ENCODE data around the gene ACTN4.

The ACTN4 gene

DNA sequence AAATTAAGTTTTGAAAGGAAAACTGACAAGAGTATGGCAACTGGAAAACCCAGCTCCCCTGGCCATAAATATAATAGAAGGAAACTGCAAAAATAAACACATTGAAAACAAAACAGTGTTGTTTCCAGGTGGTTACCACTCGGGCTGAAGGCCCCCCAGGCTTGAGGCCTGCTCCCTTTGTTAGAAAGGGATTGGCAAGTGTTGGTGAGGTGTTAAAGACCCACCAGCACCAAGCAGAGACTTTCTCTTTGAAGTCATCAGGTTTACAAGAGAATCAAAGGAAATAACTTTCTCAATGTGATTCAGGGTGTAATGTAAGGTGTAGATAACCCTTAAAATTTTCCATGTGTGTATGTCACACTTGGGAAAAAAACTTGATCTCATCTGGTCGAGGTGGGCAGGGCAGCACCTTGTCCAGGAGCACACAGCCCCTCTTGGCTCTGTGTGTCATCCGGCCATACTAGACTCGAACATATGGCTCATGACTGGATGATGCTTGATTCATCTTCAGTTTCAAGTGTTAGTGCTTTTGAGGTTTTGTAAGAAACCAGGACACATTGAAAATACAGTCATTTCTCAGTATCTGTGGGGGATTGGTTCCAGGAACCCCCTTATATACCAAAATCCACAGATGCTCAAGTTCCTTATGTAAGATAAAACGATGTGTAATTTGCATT, 7.8 kb downstream of the ACTN4 start:
- Histone ChIP-seq H3K27ac (peak overlapping the region in 3 of 11 experiments; percentile 1 to 6 (median 3); a peak in 3 of 22 replicates), H3K4me2 (peak overlapping the region in 9 of 11 experiments; percentile 1 to 60 (median 30); a peak in 13 of 22 replicates), H3K9me3 (replicated peaks in 1 of 11) (no peaks in the 10 kb centered on the region), H3K4me1 (peaks cover 60 to 90% (median 72%) of the 10 kb centered on the region in 10 experiments), H4K20me1 (peaks cover 49 to 100% (median 99%) of the 10 kb centered on the region in 11 experiments; a peak in 20 of 22 replicates), H3K27me3 (no peaks in the 10 kb centered on the region), H3K36me3 (peaks cover 13 to 73% (median 57%) of the 10 kb centered on the region in 11 experiments; a peak in 20 of 22 replicates), H3K9ac (no peak overlapping the region), H3K4me3 (no peak overlapping the region)
- no peak for TF ChIP-seq Cebpa-rat (IDR thresholded peaks at IDR 0.05)

DNA sequence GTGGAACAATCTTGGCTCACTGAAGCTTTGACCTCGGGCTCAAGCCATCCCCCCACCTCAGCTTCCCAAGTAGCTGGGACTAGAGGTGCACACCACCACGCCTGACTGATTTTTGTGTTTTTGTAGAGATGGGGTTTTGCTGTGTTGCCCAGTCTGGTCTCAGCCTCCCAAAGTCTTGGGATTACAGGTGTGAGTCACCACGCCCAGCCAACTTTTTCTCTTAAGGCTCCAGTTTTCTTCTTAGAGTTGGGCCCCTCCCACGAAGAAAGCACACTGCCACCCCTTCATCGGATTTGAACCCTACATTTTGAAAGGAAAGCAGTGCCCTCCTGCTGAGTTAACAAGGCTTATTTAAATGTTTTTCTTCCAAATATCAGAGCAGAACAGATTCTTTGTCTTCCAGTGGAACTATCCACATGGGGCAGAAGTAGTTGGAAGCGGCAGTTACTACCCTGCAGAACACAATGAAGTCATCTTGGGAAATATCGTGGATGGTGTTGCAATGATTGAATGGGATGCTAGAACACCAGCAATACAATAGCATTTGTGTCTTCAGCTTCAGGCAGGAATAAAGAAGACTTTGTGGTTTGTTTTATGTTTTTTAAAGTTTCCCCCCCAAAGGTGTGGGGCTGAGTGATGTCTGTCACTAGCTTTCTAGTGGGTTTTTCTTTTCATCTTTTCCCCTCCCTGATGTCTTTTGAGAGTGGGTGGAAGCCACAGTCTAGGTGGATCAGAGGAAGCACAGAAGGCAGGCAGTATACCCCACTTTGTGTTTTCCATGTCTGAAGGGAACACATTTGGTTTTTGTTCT, 8.9 kb downstream of the ACTN4 start:
- Histone ChIP-seq H3K27me3 (no peaks in the 10 kb centered on the region), H3K9ac (no peak overlapping the region), H3K4me2 (peak overlapping the region; percentile 4 to 60 (median 35); a peak in 21 of 22 replicates), H3K4me3 (no peak overlapping the region), H3K9me3 (replicated peaks in 1 of 11) (no peaks in the 10 kb centered on the region), H3K4me1 (peaks cover 49 to 90% (median 64%) of the 10 kb centered on the region in 10 experiments), H3K27ac (peak overlapping the region in 4 of 11 experiments; percentile 11 to 49 (median 38); a peak in 3 of 22 replicates), H3K36me3 (peaks cover 20 to 80% (median 61%) of the 10 kb centered on the region in 11 experiments; a peak in 20 of 22 replicates), H4K20me1 (peaks cover 57 to 100% (median 99%) of the 10 kb centered on the region in 11 experiments; a peak in 20 of 22 replicates)
- TF ChIP-seq Cebpa-rat (IDR thresholded peaks at IDR 0.05): no peak

DNA sequence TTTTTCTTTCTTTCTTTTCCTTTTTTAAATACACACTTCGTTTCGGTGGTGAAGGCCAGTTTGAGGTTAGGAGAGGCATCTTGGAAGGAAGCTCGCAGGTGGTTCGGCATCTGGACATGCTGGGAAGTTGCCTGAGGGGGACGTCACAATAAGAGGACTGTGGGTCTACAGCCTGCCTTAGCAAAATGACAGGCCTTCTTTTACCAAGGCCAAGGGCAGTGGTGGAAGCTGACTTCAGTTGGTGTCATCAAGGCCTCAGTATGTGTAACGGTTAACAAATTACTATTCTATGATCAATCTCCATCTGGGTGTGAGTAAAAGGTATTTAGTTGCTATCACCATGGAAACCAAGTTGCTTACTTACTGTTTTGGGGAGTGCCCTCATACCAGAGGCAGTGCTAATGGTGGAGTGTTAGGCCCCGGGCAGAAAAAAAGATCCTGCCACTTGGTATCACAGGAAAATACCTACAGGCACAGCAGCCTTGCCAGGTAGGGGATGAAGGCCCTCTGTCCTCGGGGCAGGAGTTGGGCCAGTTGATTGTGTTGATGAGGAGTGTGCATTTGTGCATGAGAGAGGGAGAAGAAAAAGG, 10.3 kb downstream of the ACTN4 start:
- TF ChIP-seq Cebpa-rat (IDR thresholded peaks at IDR 0.05): no peak
- Histone ChIP-seq H3K4me2 (peak overlapping the region in 4 of 11 experiments; percentile 4 to 58 (median 15); a peak in 2 of 22 replicates), H3K9ac (no peak overlapping the region), H3K4me3 (no peak overlapping the region), H3K27me3 (no peaks in the 10 kb centered on the region), H3K27ac (peak overlapping the region in 2 of 11 experiments; percentile 6 to 7; a peak in 1 of 22 replicates), H3K36me3 (peaks cover 20 to 82% (median 60%) of the 10 kb centered on the region in 11 experiments; a peak in 20 of 22 replicates), H3K4me1 (peaks cover 44 to 88% (median 62%) of the 10 kb centered on the region in 10 experiments), H3K9me3 (replicated peaks in 1 of 11) (no peaks in the 10 kb centered on the region), H4K20me1 (peaks cover 58 to 100% (median 97%) of the 10 kb centered on the region in 11 experiments; a peak in 20 of 22 replicates)

DNA sequence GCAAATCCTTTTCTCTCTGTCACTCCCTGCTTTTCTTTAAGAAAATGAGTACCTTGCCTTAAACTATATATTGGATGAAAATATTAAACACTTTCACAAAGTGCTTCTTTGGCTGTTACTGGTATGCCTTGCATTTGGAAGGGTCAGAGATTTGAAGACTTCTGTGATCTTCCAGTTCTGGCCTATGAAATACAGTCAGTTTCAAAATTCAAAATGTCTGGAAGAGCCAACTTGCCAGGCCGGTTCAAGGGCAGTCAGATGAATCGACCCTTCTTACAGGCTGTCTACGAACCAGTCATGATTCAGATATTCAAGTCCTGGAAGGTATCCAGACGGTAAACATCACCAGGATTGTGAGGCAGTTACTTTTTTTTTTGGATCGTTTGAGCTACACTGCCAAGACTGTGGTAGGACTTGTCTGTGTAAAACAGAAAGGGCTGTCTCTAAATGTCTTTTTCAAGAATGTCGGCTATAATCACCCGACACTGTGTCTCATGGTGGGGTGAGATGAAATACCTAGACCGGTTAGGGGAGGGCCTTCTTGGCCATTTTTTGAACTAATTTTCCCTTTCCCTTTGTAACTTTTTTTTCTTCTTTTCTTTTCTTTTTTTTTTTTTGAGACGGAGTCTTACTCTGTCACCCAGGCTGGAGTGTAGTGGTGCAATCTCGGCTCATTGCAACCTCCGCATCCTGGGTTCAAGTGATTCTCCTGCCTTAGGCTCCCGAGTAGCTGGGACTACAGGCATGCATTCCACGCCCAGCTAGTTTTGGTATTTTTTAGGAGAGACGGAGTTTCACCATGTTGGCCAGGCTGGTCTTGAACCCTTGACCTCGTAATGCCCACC, 11.2 kb downstream of the ACTN4 start:
- H4K20me1 ChIP-seq: peaks cover 67 to 100% (median 98%) of the 10 kb centered on the region in 11 experiments; a peak in 21 of 22 replicates
- peaks cover 45 to 89% (median 68%) of the 10 kb centered on the region in 10 experiments for H3K4me1 ChIP-seq
- no peak overlapping the region for H3K9ac ChIP-seq
- no peaks in the 10 kb centered on the region for H3K27me3 ChIP-seq
- no peak overlapping the region for H3K4me3 ChIP-seq
- no peak for TF ChIP-seq Cebpa-rat (IDR thresholded peaks at IDR 0.05)
- no peaks in the 10 kb centered on the region for H3K9me3 ChIP-seq (replicated peaks in 1 of 11)
- H3K36me3 ChIP-seq: peaks cover 23 to 84% (median 58%) of the 10 kb centered on the region in 11 experiments; a peak in 20 of 22 replicates
- no peak overlapping the region for H3K4me2 ChIP-seq
- H3K27ac ChIP-seq: 0 out of 22 replicates have a peak overlapping the region, but pooled peaks of 1 of the 11 experiments have one; percentile 7

DNA sequence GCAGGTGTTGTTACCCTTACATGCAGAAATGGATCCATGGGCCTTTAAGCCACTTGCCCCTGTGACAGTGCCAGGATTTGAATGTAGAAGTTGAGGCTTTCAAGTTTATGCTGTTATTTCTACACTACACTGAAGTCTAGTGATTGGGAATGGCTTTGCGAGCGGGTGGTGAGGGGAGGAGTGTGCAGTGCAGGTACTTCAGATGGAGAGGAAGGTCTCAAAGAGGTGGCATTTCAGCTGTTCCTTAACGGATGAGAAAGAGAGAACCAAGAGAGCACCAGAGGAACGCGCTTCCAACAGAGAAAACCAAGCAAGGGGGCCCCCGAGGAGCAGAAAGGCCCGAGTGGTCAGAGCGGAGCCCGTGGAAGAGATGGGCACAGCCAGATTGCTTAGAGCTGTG, 13.3 kb downstream of the ACTN4 start:
- Histone ChIP-seq H3K27me3 (no peaks in the 10 kb centered on the region), H3K4me2 (no peak overlapping the region), H3K27ac (no peak overlapping the region), H4K20me1 (peaks cover 66 to 100% (median 96%) of the 10 kb centered on the region in 11 experiments; a peak in 21 of 22 replicates), H3K36me3 (peaks cover 15 to 72% (median 45%) of the 10 kb centered on the region in 11 experiments; a peak in 20 of 22 replicates), H3K9ac (no peak overlapping the region), H3K4me3 (no peak overlapping the region), H3K9me3 (replicated peaks in 1 of 11) (no peaks in the 10 kb centered on the region), H3K4me1 (peaks cover 54 to 89% (median 69%) of the 10 kb centered on the region in 10 experiments)
- TF ChIP-seq Cebpa-rat (IDR thresholded peaks at IDR 0.05): no peak

DNA sequence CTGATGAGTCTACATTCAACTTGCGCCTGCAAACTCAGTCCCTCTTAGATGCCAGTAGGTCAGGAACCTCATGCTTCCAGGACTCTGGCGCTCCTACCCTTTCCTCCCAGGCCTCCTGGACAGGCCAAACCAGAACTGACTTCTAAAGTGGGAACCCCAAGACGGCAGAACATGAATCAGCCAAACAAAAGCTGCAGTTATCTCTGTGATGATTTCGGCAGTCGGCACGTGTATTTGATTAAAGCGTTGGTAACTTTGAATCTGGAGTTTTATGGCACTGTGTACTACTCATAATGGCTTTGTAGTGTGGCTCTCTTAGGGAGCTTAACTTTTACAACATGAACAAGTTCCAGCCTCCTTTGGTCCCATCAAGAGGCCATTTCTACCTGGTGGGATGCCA, 13.7 kb downstream of the ACTN4 start:
- Histone ChIP-seq H4K20me1 (peaks cover 61 to 100% (median 94%) of the 10 kb centered on the region in 11 experiments; a peak in 21 of 22 replicates), H3K27ac (no peak overlapping the region), H3K4me1 (peaks cover 54 to 89% (median 69%) of the 10 kb centered on the region in 10 experiments)

DNA sequence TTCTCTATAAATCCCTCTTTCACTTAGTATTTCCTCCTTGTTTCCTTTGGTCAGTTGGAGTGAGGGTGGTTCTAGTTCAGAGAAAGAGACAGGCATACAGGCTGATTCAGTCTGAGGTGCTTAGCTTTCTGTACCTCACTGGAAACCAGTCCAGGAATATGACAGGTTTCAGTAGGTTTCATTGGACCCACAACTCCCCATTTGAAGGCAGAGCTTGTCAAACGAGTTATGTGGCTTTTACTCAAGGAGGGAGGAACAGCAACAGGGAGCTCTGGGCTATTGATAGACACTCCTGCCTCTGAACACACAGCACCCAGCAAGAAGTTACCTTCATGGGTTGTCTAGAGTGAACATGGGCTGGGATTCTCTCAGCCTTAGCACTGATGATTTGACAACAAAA, 14.5 kb downstream of the ACTN4 start:
- Histone ChIP-seq H3K9me3 (replicated peaks in 1 of 11) (no peaks in the 10 kb centered on the region), H3K36me3 (peaks cover 10 to 60% (median 35%) of the 10 kb centered on the region in 11 experiments; a peak in 20 of 22 replicates), H3K4me1 (peaks cover 54 to 89% (median 69%) of the 10 kb centered on the region in 10 experiments), H3K9ac (no peak overlapping the region), H3K4me2 (peak overlapping the region in 9 of 11 experiments; percentile 0 to 99 (median 85); a peak in 9 of 22 replicates), H4K20me1 (peaks cover 55 to 100% (median 85%) of the 10 kb centered on the region in 11 experiments; a peak in 21 of 22 replicates), H3K4me3 (no peak overlapping the region), H3K27me3 (no peaks in the 10 kb centered on the region), H3K27ac (peak overlapping the region in 1 of 11 experiments; percentile 3; a peak in 1 of 22 replicates)
- TF ChIP-seq Cebpa-rat (IDR thresholded peaks at IDR 0.05): no peak

More for the DNA sequence above, 13.7 kb downstream of the ACTN4 start:
- Histone ChIP-seq H3K9me3 (replicated peaks in 1 of 11) (no peaks in the 10 kb centered on the region), H3K4me3 (no peak overlapping the region), H3K36me3 (peaks cover 15 to 68% (median 41%) of the 10 kb centered on the region in 11 experiments; a peak in 20 of 22 replicates), H3K4me2 (no peak overlapping the region), H3K9ac (no peak overlapping the region), H3K27me3 (no peaks in the 10 kb centered on the region)
- TF ChIP-seq Cebpa-rat (IDR thresholded peaks at IDR 0.05): no peak

All from BLaER1 treated with 17β-estradiol and CSF1 and Interleukin-3, amounts not matched to agents 10 nM and 100 nM (cell line).